Adrenal gland (tissue), 19 donors: Measurements from ENCODE around the gene HSF2BP. TPM values are rescaled to one million over a fixed set of nuclear protein-coding genes. Genes with fewer than 3 reads are reported as not detected.
A peak's percentile ranks its signal among the peaks of the same experiment; 100 is the strongest.

Experiments
- DNase-seq, 7 donors: peaks; one replicate each; pipeline ENCODE4 v3.0.0-alpha.2; 2019 to 2020
- H3K27ac ChIP-seq, 5 donors: fragments of 200-600 bp; sonication (generic) in 4 of 5; 1 replicate in 3 of 5; 2 replicates in 2 of 5; pipeline versions ENCODE4 v1.5.1 to v1.8.0; 2016 to 2020; ENCODE audit warnings: mild to moderate bottlenecking in 1 of 5
- H3K27me3 ChIP-seq: fragments of 200-600 bp; 2 replicates; pipeline ENCODE4 v1.8.0; 2021
- H3K36me3 ChIP-seq, 2 donors: fragments of 200-600 bp; replicated peaks in 1 of 2; 1 replicate in 1 of 2; 2 replicates in 1 of 2; pipeline versions ENCODE4 v1.5.1 to v1.8.0; 2018 to 2022
- H3K4me1 ChIP-seq, 2 donors: fragments of 200-600 bp; replicated peaks in 1 of 2; 1 replicate in 1 of 2; 2 replicates in 1 of 2; pipeline versions ENCODE4 v1.5.1 to v1.8.0; 2018 to 2021
- H3K4me3 ChIP-seq, 4 donors: fragments of 200-600 bp; sonication (generic) in 3 of 4; one replicate each; pipeline ENCODE4 v1.5.1; 2016 to 2018
- H3K9me3 ChIP-seq, 3 donors: fragments of 200-600 bp; sonication (generic) in 1 of 3; replicated peaks in 1 of 3; 1 replicate in 2 of 3; 2 replicates in 1 of 3; pipeline versions ENCODE4 v1.5.1 to v1.8.0; 2016 to 2021
- POLR2A ChIP-seq, 2 donors: fragments of 450-650 bp; IDR thresholded peaks; one replicate each; pipeline ENCODE4 v1.6.1; 2017; ENCODE audit warnings: antibody characterized with exemption in 2 of 2, mild to moderate bottlenecking in 2 of 2, moderate library complexity in 1 of 2
- WGBS, 4 donors: extraction: QIAGEN DNeasy Blood & Tissue Kit in 2 of 4; methylation state at CpG; one replicate each; pipeline versions ENCODE4 v1.1.5 to v1.1.7; 2013 to 2017; 5-methylcytosine and 5-hydroxymethylcytosine counted together
- intact Hi-C, 2 donors: fragments of 100-400 bp; cut with DNase I; formaldehyde crosslinking; loops; one replicate each; pipeline versions ENCODE4 v1.14.1 to v1.15.0; 2022 to 2023
- long read RNA-seq, 10 donors: library from polyadenylated mRNA in 3 of 10; unstranded in 2 of 10; stranded (forward) in 1 of 10; transcript quantifications; one replicate each; pipeline ENCODE4 v2.0.0 and lab custom pipeline, GENCODE V29; 2021 to 2026
- polyA plus RNA-seq, 3 donors: library from polyadenylated mRNA; stranded (reverse); fragments of 200-250 nt in 2 of 3; fragments of 350-450 nt in 1 of 3; fragmentation: Illumina TruSeq in 1 of 3; extraction: RNeasy Lipid Tissue Mini Kit (QIAGEN cat#74804) in 1 of 3; gene quantifications; one replicate each; pipeline ENCODE4 v1.2.3, GENCODE V29; 2013 to 2014
- total RNA-seq, 9 donors: library from RNA; depleted of rRNA in 4 of 9; stranded (reverse); fragments of >200 nt in 4 of 9; fragments of 120-200 nt in 1 of 9; fragmentation: NEBNext Ultra II Directional in 1 of 9; extraction: Animal tissue kit (Norgen Biotek cat#: 25700) in 1 of 9; gene quantifications; one replicate each; pipeline versions ENCODE4 v1.1.0 to v1.2.4, GENCODE V29; 2013 to 2023
- TF ChIP-seq, protein P1 (sequence below), 6 experiments: fragments of 450-650 bp in 4 of 6; fragments of 200-600 bp in 2 of 6; sonication (generic) in 1 of 6; IDR thresholded peaks; 1 replicate in 5 of 6; 2 replicates in 1 of 6; pipeline versions ENCODE4 v1.5.1 to v1.8.0; 2016 to 2021; ENCODE audit warnings: antibody characterized with exemption in 6 of 6, mild to moderate bottlenecking in 2 of 6, moderate library complexity in 1 of 6
- donor health status: healthy with polysubstance abuse.
- donor health status: Bipolar disorder and iron deficiency.
- donor health status: DM: yes; HTN: yes; CAD: no.
- donor health status: DM: no; HTN: no; CAD: no.
- donor health status: DM: no; HTN: no; CAD: no.
- donor health status: DM: yes; HTN: yes; CAD: no.

Gene HSF2BP
- total RNA-seq (1 to 10 TPM in 2 of 9 donors, under 1 TPM in 5, not detected in 2; 0.23 to 1.5 (median 0.47) TPM), polyA plus RNA-seq (under 1 TPM; 0.27 to 0.40 (median 0.35) TPM)
- long read RNA-seq, donor 1 = 0 reads
- long read RNA-seq, donor 2 = 0 reads
- long read RNA-seq, donor 3, partial matches to known transcripts = 0 of 1 reads
- long read RNA-seq, donor 3, other reads (novel, unspliced or antisense) = 0 of 1 reads
- long read RNA-seq, donor 4 = 0 reads
- long read RNA-seq, donor 5, partial matches to known transcripts = 0 of 4 reads
- long read RNA-seq, donor 5, other reads (novel, unspliced or antisense) = 2 of 4 reads
- long read RNA-seq, donor 6 = 0 reads
- long read RNA-seq, donor 7 = 0 reads
- long read RNA-seq, donor 8 = 0 reads
- long read RNA-seq, donor 9 = 0 reads
- long read RNA-seq, donor 10 = 0 reads

GRCh38 chr21:43659136-43660000 lies at the start of gene HSF2BP, which contains the start of gene RRP1B:
HSF2BP (minus strand) TSS chr21:43659488; CDS start chr21:43658096, 1,392 bp downstream.
RRP1B (plus strand) TSS chr21:43659560; CDS start chr21:43659665, 105 bp downstream.
- Histone ChIP-seq H3K9me3 (no peaks in the 10 kb centered on the region), H3K4me3 (peak within 1 kb of the TSS; percentile 36 to 96 (median 60)), H3K27ac (peak within 1 kb of the TSS in 4 of 5 donors; percentile 68 to 95 (median 82)), H3K4me1 (peaks cover 7 to 20% of the 10 kb centered on the region in 2 donors), H3K36me3 (peaks cover 0 to 19% of the 10 kb centered on the region in 2 donors), H3K27me3 (no peaks in the 10 kb centered on the region)
- DNase-seq = peak; percentile 76 to 89 (median 83)
- TF ChIP-seq, protein P1, sequence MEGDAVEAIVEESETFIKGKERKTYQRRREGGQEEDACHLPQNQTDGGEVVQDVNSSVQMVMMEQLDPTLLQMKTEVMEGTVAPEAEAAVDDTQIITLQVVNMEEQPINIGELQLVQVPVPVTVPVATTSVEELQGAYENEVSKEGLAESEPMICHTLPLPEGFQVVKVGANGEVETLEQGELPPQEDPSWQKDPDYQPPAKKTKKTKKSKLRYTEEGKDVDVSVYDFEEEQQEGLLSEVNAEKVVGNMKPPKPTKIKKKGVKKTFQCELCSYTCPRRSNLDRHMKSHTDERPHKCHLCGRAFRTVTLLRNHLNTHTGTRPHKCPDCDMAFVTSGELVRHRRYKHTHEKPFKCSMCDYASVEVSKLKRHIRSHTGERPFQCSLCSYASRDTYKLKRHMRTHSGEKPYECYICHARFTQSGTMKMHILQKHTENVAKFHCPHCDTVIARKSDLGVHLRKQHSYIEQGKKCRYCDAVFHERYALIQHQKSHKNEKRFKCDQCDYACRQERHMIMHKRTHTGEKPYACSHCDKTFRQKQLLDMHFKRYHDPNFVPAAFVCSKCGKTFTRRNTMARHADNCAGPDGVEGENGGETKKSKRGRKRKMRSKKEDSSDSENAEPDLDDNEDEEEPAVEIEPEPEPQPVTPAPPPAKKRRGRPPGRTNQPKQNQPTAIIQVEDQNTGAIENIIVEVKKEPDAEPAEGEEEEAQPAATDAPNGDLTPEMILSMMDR (IDR thresholded peaks at IDR 0.05) = peak in 2 of 6 experiments; percentile 12 to 21
- peak; percentile 72 to 86 for TF ChIP-seq POLR2A (IDR thresholded peaks at IDR 0.05)
- intact Hi-C loops = loop anchor here in 1 of 2 donors (10.0 kb wide), 1 partner anchor 755 kb away; no protein-coding TSS in a partner anchor
- WGBS, 4 donors = 5 to 12% (median 9%) methylated on average over 41 to 92 of the region's 92 CpGs

- H3K27me3 ChIP-seq = no peaks in the 10 kb centered on the region
Measured at GRCh38 chr21:43708745-43709381, 49.6 kb upstream of the HSF2BP start.

DNA sequence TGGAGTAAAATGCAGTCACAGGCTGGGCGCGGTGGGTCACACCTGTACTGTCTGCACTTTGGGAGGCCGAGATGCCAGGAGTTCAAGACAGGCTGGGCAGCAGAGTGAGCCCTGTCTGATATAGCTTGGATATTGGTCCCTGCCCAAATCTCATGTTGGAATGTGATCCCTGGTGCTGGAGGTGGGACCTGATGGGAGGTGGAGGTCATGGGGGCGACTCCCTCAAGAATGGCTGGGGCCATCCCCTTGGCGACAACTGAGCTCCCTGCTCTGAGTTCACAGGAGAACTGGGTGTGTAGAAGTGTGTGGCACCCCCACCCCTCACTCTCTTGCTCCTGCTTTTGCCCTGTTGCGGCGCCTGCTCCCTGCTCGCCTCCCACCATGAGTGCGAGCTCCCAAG lies 48.2 kb upstream of the HSF2BP start:
- H3K4me1 ChIP-seq = peaks cover 0 to 12% of the 10 kb centered on the region in 2 donors
- no peaks in the 10 kb centered on the region for H3K27me3 ChIP-seq
- WGBS, 4 donors = 78 to 94% (median 91%) methylated on average over 9 of the region's 9 CpGs
- DNase-seq = no peak
- H3K4me3 ChIP-seq = no peak overlapping the region
- no peaks in the 10 kb centered on the region for H3K36me3 ChIP-seq
- H3K27ac ChIP-seq = no peak overlapping the region
- H3K9me3 ChIP-seq = no peaks in the 10 kb centered on the region
- intact Hi-C loops = no loop called here
- TF ChIP-seq POLR2A (IDR thresholded peaks at IDR 0.05) = no peak
- TF ChIP-seq, protein P1 (IDR thresholded peaks at IDR 0.05) = no peak

More at GRCh38 chr21:43708745-43709381, 49.6 kb upstream of the HSF2BP start:
- Histone ChIP-seq H3K27ac (no peak overlapping the region), H3K9me3 (no peaks in the 10 kb centered on the region), H3K4me1 (peaks cover 0 to 6% of the 10 kb centered on the region in 2 donors), H3K4me3 (no peak overlapping the region), H3K36me3 (no peaks in the 10 kb centered on the region)
- intact Hi-C loops = no loop called here
- no peak for TF ChIP-seq POLR2A (IDR thresholded peaks at IDR 0.05)
- 89 to 94% (median 90%) methylated on average over 11 to 13 of the region's 13 CpGs for WGBS, 4 donors
- DNase-seq = no peak

GRCh38 chr21:43703035-43703880 lies 44.0 kb upstream of the HSF2BP start:
- TF ChIP-seq, protein P1 (IDR thresholded peaks at IDR 0.05) = no peak
- no peak for TF ChIP-seq POLR2A (IDR thresholded peaks at IDR 0.05)
- Histone ChIP-seq H3K9me3 (no peaks in the 10 kb centered on the region), H3K36me3 (no peaks in the 10 kb centered on the region), H3K4me3 (no peak overlapping the region), H3K27me3 (no peaks in the 10 kb centered on the region), H3K27ac (no peak overlapping the region), H3K4me1 (peaks cover 0 to 13% of the 10 kb centered on the region in 2 donors)
- DNase-seq = peak in 3 of 7 donors; percentile 51 to 57 (median 56)
- intact Hi-C loops = no loop called here
- 38 to 52% (median 42%) methylated on average over 26 to 29 of the region's 29 CpGs for WGBS, 4 donors
